ENCODE measurements around the gene PLXNB2.

PLXNB2 gene

DNA sequence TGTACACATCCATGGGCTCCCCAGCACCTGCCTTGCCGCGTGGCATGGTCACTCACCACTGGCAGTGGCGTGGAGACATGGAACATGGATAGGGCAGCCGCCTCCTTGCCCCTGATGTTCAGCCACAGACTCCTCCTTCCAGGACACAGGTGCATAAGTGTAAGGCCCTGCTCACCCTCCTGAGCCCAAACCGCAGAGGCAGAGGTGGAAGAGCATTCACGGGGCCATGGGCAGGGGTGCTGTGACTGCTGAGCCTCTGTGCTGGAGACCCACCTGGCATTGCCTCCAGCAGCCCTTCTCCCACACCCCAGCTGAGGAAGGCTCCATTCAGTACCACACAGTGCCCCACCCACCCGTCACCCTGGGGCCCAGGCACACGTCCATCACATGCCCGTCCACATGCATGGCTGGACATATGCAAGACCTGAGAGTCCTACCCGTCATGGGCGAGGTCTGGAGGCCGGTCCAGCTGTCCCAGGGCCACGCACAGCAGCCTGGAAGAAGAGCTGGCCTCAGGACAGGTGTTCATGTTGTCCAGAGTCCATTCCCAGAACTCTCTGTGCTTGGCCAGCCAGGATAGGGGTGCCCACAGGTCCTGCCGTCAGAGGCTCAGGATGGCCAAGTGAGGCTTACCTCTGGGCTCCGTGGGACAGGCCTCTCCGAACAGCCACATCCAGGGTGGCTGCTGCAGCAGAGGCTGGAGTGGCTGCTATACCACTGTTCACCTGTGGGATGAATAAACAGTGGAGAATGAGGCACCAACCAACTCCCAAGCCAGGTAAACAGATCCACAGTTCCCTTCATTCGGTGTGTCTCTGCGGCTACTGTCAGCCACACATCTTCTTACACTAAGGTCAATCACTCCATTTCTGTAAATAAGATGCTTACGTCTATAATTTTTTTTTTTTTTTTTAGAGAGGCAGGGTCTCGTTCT, 60.9 kb downstream of the PLXNB2 start:
- DNase-seq (ENCODE audit: insufficient read length, low spot score) (no peak), FAIRE-seq (no peak)
- peak; percentile 13; the same call in 1 of the 2 replicates for TF ChIP-seq POLR2A (IDR thresholded peaks at IDR 0.05; ENCODE audit: low read depth, low read length)
- TF ChIP-seq POU2F2 (IDR thresholded peaks at IDR 0.05; ENCODE audit: low read depth, low read length), result no peak

DNA sequence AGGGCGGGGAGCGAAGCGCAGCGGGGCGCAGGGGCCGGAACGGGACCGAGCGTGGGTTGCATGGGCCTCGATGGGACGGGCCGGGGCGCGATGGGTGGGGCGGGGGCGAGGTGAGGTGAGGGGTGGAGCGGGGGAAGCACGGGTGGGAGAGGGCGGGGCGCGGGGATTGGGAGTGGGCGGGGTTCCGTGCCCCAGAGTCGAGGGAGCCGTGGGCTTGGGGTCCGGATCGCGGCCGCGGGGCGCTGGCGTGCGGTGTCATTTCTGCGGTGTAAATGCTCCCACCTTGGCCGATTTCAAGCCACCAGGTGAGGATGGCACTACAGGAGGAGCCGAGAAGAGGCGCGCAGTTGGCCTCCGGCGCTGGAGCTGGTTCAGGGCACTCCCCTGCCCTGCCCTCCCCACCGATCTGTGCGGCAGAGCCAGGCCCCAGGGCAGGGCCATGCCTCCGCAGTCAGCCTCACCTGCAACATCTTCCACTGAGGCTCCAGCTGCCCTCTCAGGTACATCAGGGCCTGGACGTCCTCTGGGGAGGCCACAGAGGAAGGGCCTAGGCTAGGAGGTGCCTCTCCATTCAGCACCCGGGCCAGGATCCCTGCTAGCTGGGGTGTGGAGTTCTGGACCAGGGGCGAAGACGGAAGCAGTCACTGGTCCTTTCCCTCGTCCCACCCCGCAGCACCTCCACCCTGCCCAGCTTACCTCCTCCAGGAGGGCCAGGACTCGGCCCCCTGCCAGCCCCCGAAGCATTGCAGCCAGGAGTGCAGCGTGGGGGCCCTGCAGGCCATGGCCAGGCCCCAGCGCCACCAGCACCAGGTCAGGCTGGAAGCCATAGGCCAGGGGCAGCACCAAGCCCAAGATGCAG, 62.0 kb downstream of the PLXNB2 start:
- DNase-seq (ENCODE audit: insufficient read length, low spot score), result no peak
- FAIRE-seq, result no peak
- TF ChIP-seq PAX5 (IDR thresholded peaks at IDR 0.05; ENCODE audit: insufficient read depth, low read length, severe bottlenecking) (no peak), POLR2A (IDR thresholded peaks at IDR 0.05; ENCODE audit: low read depth, low read length) (no peak), POU2F2 (IDR thresholded peaks at IDR 0.05; ENCODE audit: low read depth, low read length) (no peak)

DNA sequence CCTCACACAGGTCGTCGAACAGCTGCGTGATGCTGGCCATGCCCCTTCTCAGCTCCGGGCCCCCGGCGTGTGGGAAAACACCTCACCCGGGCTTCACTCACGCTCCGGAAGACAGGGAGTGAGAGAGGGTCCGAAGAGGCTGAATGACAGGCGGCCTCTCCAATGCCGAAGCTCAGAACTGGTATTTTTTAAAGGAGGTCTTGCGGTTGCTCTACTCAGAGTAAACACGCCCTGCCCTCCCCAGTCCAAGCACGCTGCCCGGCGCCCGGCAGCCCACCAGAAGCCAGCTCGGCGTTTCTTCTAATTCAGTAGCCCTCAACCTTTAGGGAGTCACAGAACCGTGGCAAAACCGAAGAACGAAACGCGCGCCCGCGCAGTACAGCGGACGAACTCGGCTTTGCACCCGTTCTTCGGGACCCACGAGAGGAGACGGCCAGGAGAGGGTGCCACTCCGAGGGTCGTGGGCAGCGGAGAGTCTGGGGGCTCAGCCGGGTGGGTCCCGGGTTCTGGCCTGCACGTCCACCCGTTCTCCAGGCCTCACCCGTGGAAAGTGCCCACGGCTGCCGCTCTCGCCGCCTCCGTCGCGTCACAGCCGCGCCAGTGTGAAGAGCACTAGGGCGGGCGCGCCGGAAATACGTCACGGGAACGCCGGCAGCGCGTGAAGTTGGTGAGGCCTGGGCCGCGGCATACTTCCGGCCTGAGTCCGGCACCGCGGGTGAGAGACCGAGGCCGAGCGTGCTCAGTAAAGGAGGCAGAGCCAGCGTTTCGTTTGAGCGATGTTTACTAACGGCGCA, 62.8 kb downstream of the PLXNB2 start, which contains the start of gene TUBGCP6:
Gene TUBGCP6 (minus strand): TSS at position 604 of the 794 bp plus-strand sequence. CDS start 564 bp downstream, at position 40.
- DNase-seq (ENCODE audit: insufficient read length, low spot score) (peak; percentile 96), FAIRE-seq (peak; percentile 99)
- peak; percentile 69 for TF ChIP-seq TAF1 (IDR thresholded peaks at IDR 0.05; ENCODE audit: low read depth, low read length)
- peak; percentile 72 for TF ChIP-seq PAX5 (IDR thresholded peaks at IDR 0.05; ENCODE audit: insufficient read depth, low read length, severe bottlenecking)
- peak; percentile 93 for TF ChIP-seq POLR2AphosphoS5 (IDR thresholded peaks at IDR 0.05; ENCODE audit: low read depth, low read length)
- no peak for TF ChIP-seq SPI1 (IDR thresholded peaks at IDR 0.05; ENCODE audit: low read depth, low read length)
- TF ChIP-seq POLR2A (IDR thresholded peaks at IDR 0.05; ENCODE audit: low read depth, low read length), result peak; percentile 85
- TF ChIP-seq POU2F2 (IDR thresholded peaks at IDR 0.05; ENCODE audit: low read depth, low read length), result peak; percentile 11; the same call in 1 of the 2 replicates

DNA sequence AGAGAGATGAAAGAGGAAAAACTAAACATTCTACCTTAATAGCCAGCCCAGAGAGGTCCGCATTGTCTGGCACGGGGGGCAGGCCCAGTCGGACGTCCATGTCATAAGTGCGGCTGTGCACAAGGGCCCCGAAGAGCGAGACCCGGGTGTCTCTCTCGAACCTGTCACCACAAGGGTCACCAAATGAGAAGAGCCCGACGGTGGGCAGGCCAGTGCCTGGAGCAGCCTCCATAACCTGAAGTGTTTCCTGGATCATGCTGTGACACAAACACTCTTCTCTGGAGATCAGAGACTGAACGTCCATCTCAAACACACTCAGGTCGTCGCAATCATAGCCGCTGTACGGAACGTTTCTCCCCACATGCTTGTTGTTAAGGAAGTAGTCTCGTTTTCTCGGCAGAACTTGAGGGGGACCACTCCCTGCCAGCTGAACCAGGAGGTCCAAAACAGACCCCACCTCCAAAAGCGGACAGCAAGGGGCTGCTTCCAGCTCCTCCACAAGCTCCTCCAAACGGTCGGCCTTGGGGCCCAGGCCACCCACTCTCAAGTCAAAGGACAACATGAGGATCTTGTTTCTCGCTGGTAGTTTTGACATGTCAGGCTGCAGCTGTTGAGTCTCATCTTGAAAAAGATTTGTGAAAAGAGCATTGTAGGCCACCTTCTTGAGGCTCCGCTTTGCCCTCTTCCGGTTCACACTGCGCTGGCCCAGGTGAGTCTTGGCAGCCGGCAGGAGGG, 63.6 kb downstream of the PLXNB2 start:
- no peak for DNase-seq (ENCODE audit: insufficient read length, low spot score)
- FAIRE-seq, result no peak
- no peak for TF ChIP-seq POLR2A (IDR thresholded peaks at IDR 0.05; ENCODE audit: low read depth, low read length)
- no peak for TF ChIP-seq PAX5 (IDR thresholded peaks at IDR 0.05; ENCODE audit: insufficient read depth, low read length, severe bottlenecking)
- no peak for TF ChIP-seq SPI1 (IDR thresholded peaks at IDR 0.05; ENCODE audit: low read depth, low read length)
- TF ChIP-seq POLR2AphosphoS5 (IDR thresholded peaks at IDR 0.05; ENCODE audit: low read depth, low read length), result no peak

DNA sequence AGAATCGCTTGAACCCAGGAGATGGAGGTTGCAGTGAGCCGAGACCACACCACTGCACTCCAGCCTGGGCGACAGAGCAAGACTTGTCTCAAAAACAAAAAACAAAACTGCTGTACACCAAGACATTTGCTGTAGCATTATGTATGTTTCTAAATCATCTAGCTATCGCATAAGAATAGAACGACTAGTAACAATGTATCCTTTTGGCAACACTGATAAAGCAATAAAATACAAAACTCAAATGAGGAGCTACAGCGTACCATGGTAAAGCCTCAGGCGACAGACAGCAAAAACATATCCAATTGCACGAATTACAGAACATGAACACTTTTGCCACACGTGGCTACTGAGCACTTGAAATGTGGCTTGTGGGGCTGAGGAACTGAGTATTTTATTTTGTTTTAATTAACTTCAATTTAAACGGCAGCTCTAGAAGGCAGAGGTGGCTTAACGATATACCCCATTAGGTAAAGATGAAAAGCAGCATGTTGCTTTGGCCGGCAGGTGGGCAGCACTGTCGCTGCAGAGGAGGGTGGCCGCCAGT, 65.0 kb downstream of the PLXNB2 start:
- peak; percentile 20 for FAIRE-seq
- DNase-seq (ENCODE audit: insufficient read length, low spot score), result no peak
- no peak for TF ChIP-seq SPI1 (IDR thresholded peaks at IDR 0.05; ENCODE audit: low read depth, low read length)

DNA sequence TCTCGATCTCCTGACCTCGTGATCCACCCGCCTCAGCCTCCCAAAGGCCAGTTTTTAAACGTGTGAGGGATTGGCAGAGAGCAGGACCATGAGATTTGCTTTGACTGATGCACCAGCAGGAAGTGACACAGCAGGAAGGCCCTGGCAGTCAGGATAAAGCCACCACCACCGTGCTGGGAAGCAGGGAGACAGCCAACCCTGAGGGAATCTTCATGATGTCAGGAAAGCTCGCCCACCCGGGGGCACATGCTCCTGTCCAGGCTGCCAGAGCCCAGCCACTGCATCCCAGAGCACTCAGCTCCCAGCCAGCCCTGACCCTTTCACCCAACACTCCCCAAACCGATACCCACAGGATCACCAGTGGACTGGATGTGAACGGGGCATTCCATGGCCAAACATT, 68.7 kb downstream of the PLXNB2 start:
- TF ChIP-seq TAF1 (IDR thresholded peaks at IDR 0.05; ENCODE audit: low read depth, low read length) (no peak), SPI1 (IDR thresholded peaks at IDR 0.05; ENCODE audit: low read depth, low read length) (no peak), POLR2A (IDR thresholded peaks at IDR 0.05; ENCODE audit: low read depth, low read length) (no peak), POLR2AphosphoS5 (IDR thresholded peaks at IDR 0.05; ENCODE audit: low read depth, low read length) (no peak), PAX5 (IDR thresholded peaks at IDR 0.05; ENCODE audit: insufficient read depth, low read length, severe bottlenecking) (no peak), POU2F2 (IDR thresholded peaks at IDR 0.05; ENCODE audit: low read depth, low read length) (no peak)
- no peak for DNase-seq (ENCODE audit: insufficient read length, low spot score)
- no peak for FAIRE-seq

DNA sequence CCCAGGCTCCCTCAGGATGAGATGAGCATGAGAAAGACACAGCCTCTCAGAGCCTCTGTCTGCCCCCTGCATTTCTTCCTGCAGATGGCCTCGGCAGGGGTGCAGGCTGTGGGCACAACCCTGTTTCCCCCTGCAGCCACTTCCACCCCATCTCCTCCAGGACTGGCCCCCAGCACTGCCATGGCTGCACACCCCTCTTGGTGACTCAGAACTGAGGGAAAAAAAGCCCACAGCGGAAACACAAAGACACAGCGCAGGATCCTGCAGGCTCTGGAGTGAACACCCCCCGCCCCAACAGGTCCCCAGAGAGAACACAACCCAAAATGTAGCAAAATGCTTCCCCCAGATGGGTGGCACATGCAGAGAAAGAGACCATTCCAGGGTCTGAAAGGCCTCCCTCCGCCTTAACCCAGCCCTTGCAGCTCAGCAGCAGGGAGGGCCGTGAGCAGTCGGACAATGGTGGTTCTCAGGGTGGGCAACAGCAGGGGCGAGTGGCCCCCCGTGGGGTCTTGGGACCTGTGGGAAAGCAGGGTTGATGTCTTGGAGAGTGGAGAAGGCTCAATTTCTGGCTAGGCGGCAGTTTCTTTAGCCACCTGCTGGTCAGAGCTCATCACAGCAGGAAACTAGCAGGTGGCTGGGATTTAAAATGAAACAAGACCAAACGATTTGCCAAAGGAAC, 70.6 kb downstream of the PLXNB2 start:
- FAIRE-seq (peak; percentile 48), DNase-seq (ENCODE audit: insufficient read length, low spot score) (no peak)
- TF ChIP-seq TAF1 (IDR thresholded peaks at IDR 0.05; ENCODE audit: low read depth, low read length) (no peak), POU2F2 (IDR thresholded peaks at IDR 0.05; ENCODE audit: low read depth, low read length) (no peak), SPI1 (IDR thresholded peaks at IDR 0.05; ENCODE audit: low read depth, low read length) (no peak), POLR2A (IDR thresholded peaks at IDR 0.05; ENCODE audit: low read depth, low read length) (no peak), POLR2AphosphoS5 (IDR thresholded peaks at IDR 0.05; ENCODE audit: low read depth, low read length) (no peak), PAX5 (IDR thresholded peaks at IDR 0.05; ENCODE audit: insufficient read depth, low read length, severe bottlenecking) (no peak)

DNA sequence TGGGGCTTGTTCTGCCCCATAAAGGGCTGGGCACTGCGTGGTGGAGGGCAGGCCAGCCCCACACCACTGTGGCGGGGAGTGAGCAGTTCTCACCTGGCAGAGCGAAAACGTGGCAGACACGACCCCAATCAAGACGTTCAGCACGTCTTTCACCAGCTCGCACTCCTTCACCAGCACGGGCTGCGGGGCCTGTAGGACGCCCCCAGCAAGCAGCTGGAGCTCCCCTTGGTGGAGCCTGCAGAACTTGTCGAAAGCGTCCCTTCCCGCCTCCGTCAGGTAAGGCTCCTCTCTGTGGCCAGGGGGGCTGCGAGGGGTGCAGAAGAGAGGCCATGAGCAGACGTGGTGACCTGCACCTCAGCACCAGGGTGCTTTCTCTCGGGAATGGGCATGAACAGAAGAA, 74.2 kb downstream of the PLXNB2 start:
- DNase-seq (ENCODE audit: insufficient read length, low spot score) (no peak), FAIRE-seq (no peak)
- TF ChIP-seq SPI1 (IDR thresholded peaks at IDR 0.05; ENCODE audit: low read depth, low read length) (no peak), POLR2AphosphoS5 (IDR thresholded peaks at IDR 0.05; ENCODE audit: low read depth, low read length) (no peak), TAF1 (IDR thresholded peaks at IDR 0.05; ENCODE audit: low read depth, low read length) (no peak), POU2F2 (IDR thresholded peaks at IDR 0.05; ENCODE audit: low read depth, low read length) (no peak), POLR2A (IDR thresholded peaks at IDR 0.05; ENCODE audit: low read depth, low read length) (no peak), PAX5 (IDR thresholded peaks at IDR 0.05; ENCODE audit: insufficient read depth, low read length, severe bottlenecking) (no peak)

All from GM12891 (cell line).